ENCODE data around the gene LPA. TPM values are rescaled to one million over a fixed set of nuclear protein-coding genes. Genes with fewer than 3 reads are reported as not detected.

The LPA gene
- total and polyA plus RNA-seq, 2 of the 8 experiments (the other 6 are each of a cell fraction or from before 2014, with no cell fraction given), result 0.39 TPM; not detected in 1

- Histone ChIP-seq H3K9me3 (ENCODE audit: insufficient read depth in 2 of 2, low read depth in 1 of 2, low read length in 1 of 2) (no peaks in the 10 kb centered on the region), H3K14ac (ENCODE audit: insufficient read length) (no peak overlapping the region), H3K4me3 (ENCODE audit: extremely low read depth in 1 of 4, insufficient read depth in 2 of 4, low read depth in 3 of 4, low read length in 4 of 4) (no peak overlapping the region), H3K23ac (ENCODE audit: insufficient read length) (no peak overlapping the region), H3K23me2 (ENCODE audit: low read depth, low read length) (no peaks in the 10 kb centered on the region), H2BK120ac (replicated peaks; ENCODE audit: low read depth, low read length) (no peak overlapping the region), H3K4ac (replicated peaks; ENCODE audit: insufficient read length, low read depth, low read length) (no peak overlapping the region), H2BK20ac (ENCODE audit: low read length) (no peak overlapping the region), H4K5ac (ENCODE audit: insufficient read length, low read depth, low read length) (no peak overlapping the region), H3K79me1 (ENCODE audit: low read depth, low read length) (no peaks in the 10 kb centered on the region), H3K56ac (replicated peaks; ENCODE audit: insufficient read length, low read depth, low read length) (no peak overlapping the region), H3K79me2 (ENCODE audit: control insufficient read depth in 1 of 2, insufficient read depth in 2 of 2, low read length in 2 of 2) (no peaks in the 10 kb centered on the region), H2AK5ac (ENCODE audit: low read depth, low read length) (no peak overlapping the region), H3K18ac (ENCODE audit: extremely low read depth, low read length) (no peak overlapping the region), H3K27me3 (replicated peaks in 1 of 4; ENCODE audit: control insufficient read depth in 3 of 4, extremely low read depth in 1 of 4, insufficient read depth in 3 of 4, low read length in 3 of 4) (no peaks in the 10 kb centered on the region), H4K8ac (ENCODE audit: extremely low read depth, insufficient read depth, low read length) (no peak overlapping the region), H3K9ac (replicated peaks in 1 of 4; ENCODE audit: extremely low read depth in 1 of 4, low read depth in 3 of 4, low read length in 3 of 4) (no peak overlapping the region), H3K4me1 (replicated peaks in 1 of 4; ENCODE audit: control insufficient read depth in 3 of 4, insufficient read depth in 4 of 4, low read length in 3 of 4) (no peaks in the 10 kb centered on the region), H2BK15ac (ENCODE audit: low read length) (no peak overlapping the region), H3K27ac (ENCODE audit: low read depth, low read length) (no peak overlapping the region), H3K36me3 (ENCODE audit: control insufficient read depth in 2 of 4, insufficient read depth in 4 of 4, low read length in 3 of 4) (no peaks in the 10 kb centered on the region), H3K4me2 (ENCODE audit: insufficient read depth in 1 of 2, low read depth in 2 of 2, low read length in 2 of 2) (no peak overlapping the region), H4K91ac (replicated peaks; ENCODE audit: insufficient read length, low read length) (no peak overlapping the region), H2BK12ac (ENCODE audit: low read depth, low read length) (no peak overlapping the region), H4K20me1 (replicated peaks in 1 of 2; ENCODE audit: control insufficient read depth in 1 of 2, insufficient read depth in 2 of 2, low read length in 2 of 2) (no peaks in the 10 kb centered on the region), H2AFZ (ENCODE audit: low read length) (no peak overlapping the region), H2BK5ac (ENCODE audit: low read depth, low read length) (no peak overlapping the region)
- WGBS, 2 experiments (ENCODE audit: extremely low coverage in 1 of 2, insufficient coverage in 1 of 2, insufficient read length in 1 of 2, insufficient replicate concordance in 2 of 2, low coverage in 1 of 2, low lambda C conversion rate in 2 of 2, missing lambda C conversion rate in 1 of 2), result 84% methylated on average over 3 of the region's 3 CpGs; no CpG with 5 or more reads in 1 of the 2 experiments
- DNase-seq (ENCODE audit: low read depth in 1 of 2, low spot score in 2 of 2) (no peak), FAIRE-seq (no peak)
- POLR2A ChIA-PET (ENCODE audit: partially characterized antibody), result no interaction called here
- CTCF ChIA-PET (ENCODE audit: partially characterized antibody), result no interaction called here
- no peak for TF ChIP-seq SP2 (IDR thresholded peaks at IDR 0.05; ENCODE audit: low read length)
- TF ChIP-seq CHD1 (IDR thresholded peaks at IDR 0.05; ENCODE audit: low read depth, low read length), result no peak
- TF ChIP-seq RNF2 (IDR thresholded peaks at IDR 0.05; ENCODE audit: borderline replicate concordance, low read depth, low read length, missing control alignments, poor library complexity, severe bottlenecking), result no peak
- no peak for TF ChIP-seq SIX5 (IDR thresholded peaks at IDR 0.05; ENCODE audit: low read depth, low read length)
- TF ChIP-seq GTF2F1 (IDR thresholded peaks at IDR 0.05; ENCODE audit: borderline replicate concordance, low read depth, low read length), result no peak
- no peak for TF ChIP-seq CTCF (IDR thresholded peaks at IDR 0.05; ENCODE audit: control extremely low read depth in 1 of 3, insufficient read depth in 1 of 3, low read depth in 1 of 3, low read length in 3 of 3)
- no peak for TF ChIP-seq CREB1 (IDR thresholded peaks at IDR 0.05)
- TF ChIP-seq KDM1A (IDR thresholded peaks at IDR 0.05; ENCODE audit: borderline replicate concordance, low read length), result no peak
- TF ChIP-seq CBX8 (IDR thresholded peaks at IDR 0.05; ENCODE audit: borderline replicate concordance, low read depth, low read length), result no peak
- no peak for TF ChIP-seq GABPA (IDR thresholded peaks at IDR 0.05; ENCODE audit: borderline replicate concordance, insufficient read depth, low read length)
- no peak for TF ChIP-seq POU5F1 (IDR thresholded peaks at IDR 0.05; ENCODE audit: low read depth, low read length)
- TF ChIP-seq SP4 (IDR thresholded peaks at IDR 0.05; ENCODE audit: low read length), result no peak
- TF ChIP-seq CEBPB (IDR thresholded peaks at IDR 0.05; ENCODE audit: low read depth, low read length), result no peak
Measured at GRCh38 chr6:160513836-160514235, 150.2 kb downstream of the LPA start.
